GM13977 (cell line): Measurements from ENCODE around the gene GSTM3.
"Not testable (repeated sequence)": the region's sequence is repeated elsewhere in the genome, so short reads cannot be mapped to it uniquely, and the experiment has no call there.

Experiments
- DNase-seq: peaks from one replicate; pipeline ENCODE4 v3.0.0; 2012; ENCODE audit warnings: low spot score
- CTCF ChIP-seq: IDR thresholded peaks from 2 replicates; pipeline ENCODE4 v1.5.1; 2012; ENCODE audit warnings: mild to moderate bottlenecking, control low read depth; ENCODE audit not compliant: insufficient read depth; ENCODE audit errors: extremely low read depth, missing control alignments
- in situ Hi-C: fragments of 300-500 bp; cut with MboI; formaldehyde crosslinking; loops from one replicate; pipeline ENCODE4 v1.12.0; 2022; ENCODE audit warnings: low sequenced_read_pairs, low pct_unique_long_range_greater_than_20kb, mixed read lengths, inconsistent platforms; ENCODE audit not compliant: unreplicated experiment

GSTM3 gene

GRCh38 chr1:109750241-109750882, 9.5 kb upstream of the GSTM3 start:
- TF ChIP-seq CTCF = no peak
- in situ Hi-C loops = no loop called here
- DNase-seq = no peak

- in situ Hi-C loops = no loop called here
- DNase-seq = no peak
- no peak for TF ChIP-seq CTCF
Measured at GRCh38 chr1:109749221-109749620, 8.4 kb upstream of the GSTM3 start.

GRCh38 chr1:109748311-109748710, 7.5 kb upstream of the GSTM3 start:
- in situ Hi-C loops, DNase-seq: not testable (repeated sequence)

GRCh38 chr1:109739738-109740614, 862 bp downstream of the GSTM3 start:
- TF ChIP-seq CTCF = no peak
- in situ Hi-C loops = no loop called here
- peak; percentile 81 for DNase-seq

- no peak for TF ChIP-seq CTCF
- DNase-seq = no peak
- in situ Hi-C loops = no loop called here
Measured at GRCh38 chr1:109733236-109733870, 7.5 kb downstream of the GSTM3 start.

- TF ChIP-seq CTCF = no peak
- DNase-seq = no peak
- in situ Hi-C loops = no loop called here
Measured at GRCh38 chr1:109732390-109732881, 8.4 kb downstream of the GSTM3 start.
